ENCODE measurements around the gene KRTAP4-5.

- TF ChIP-seq EZH2 (IDR thresholded peaks at IDR 0.05; ENCODE audit: insufficient read depth, poor library complexity, severe bottlenecking) (no peak), EZH2phosphoT487 (IDR thresholded peaks at IDR 0.05; ENCODE audit: insufficient read depth, low read depth) (0 out of 2 replicates have a peak, but pooled peaks have one; percentile 32)
Observed at GRCh38 chr17:41140360-41141131, 9.1 kb downstream of the KRTAP4-5 start, which contains the start of gene KRTAP4-6.

All from GM23248 (cell line).